Activated CD4-positive, CD25-positive, alpha-beta regulatory T cell treated with anti-CD3 and anti-CD28 coated beads, Interleukin-2, amount 50 U/mL, for 72 hours (primary cell): ENCODE results near the gene INMT.

Source experiments
- DNase-seq: peaks from one replicate; pipeline ENCODE4 v3.0.0; 2021

The INMT gene

DNA sequence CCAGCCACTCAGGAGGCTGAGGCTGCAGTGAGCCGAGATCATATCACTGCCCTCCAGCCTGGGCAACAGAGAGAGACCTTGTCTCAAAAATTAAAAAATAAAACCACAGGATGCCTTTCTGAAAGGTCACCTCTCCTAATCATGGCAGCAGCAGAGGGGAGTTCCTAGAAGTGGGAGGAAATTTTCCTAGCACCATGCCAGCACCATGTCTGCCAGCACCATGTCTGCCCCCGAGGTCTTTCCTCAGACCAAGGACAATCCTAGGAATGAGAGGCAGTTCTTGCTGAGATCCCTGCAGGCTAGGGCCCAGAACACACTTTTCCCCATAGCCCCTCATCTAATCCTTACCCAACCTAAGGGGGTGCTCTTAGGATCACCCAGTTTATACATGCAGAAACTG lies 22.3 kb upstream of the INMT start:
- no peak for DNase-seq

GRCh38 chr7:30730097-30730496 lies 21.8 kb upstream of the INMT start:
- DNase-seq: no peak

- no peak for DNase-seq
These were observed 20.9 kb upstream of the INMT start for GRCh38 chr7:30730996-30731395.

GRCh38 chr7:30731581-30731980 lies 20.4 kb upstream of the INMT start:
- no peak for DNase-seq

DNA sequence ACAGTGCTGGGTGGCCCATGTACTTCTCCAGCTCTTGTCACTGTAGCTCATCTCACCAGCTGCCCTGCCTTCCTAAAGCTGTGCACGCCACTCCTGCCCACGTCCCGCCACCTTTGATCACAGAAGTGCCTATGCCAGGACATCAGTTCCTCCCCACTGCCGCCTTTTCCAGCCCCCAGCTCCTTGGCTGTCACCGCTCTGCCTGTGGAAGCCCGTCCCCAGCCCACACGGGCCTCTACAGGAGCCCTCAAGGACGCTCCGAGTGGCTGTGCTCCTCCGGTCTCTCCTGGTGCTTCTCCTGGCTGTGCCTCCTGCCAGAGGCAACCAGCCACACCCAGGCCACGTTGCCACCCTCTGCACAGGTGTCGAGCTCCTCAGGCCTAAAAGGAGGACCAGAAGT lies 19.3 kb upstream of the INMT start:
- DNase-seq: no peak

- no peak for DNase-seq
These were observed 18.7 kb upstream of the INMT start for GRCh38 chr7:30733216-30733615.

DNA sequence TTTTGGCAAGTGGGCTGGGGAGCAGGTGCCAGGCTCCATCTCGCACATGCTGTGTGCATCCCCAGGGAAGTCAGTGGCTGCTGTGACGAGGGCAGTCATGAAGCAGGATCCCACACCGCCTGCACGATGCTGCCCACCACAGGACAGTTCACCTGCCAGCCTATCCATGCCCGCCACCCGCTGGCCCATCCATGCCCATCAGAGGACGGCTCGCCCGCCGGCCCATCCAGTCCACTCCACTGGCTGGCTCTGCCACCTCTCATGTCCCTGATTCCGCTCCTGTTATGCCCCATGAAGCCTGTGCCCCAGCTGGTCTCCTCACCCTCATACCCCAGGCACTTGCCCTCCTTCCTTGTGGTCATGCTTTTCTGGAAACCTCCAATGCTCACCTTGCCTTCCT lies 18.2 kb upstream of the INMT start:
- no peak for DNase-seq

DNA sequence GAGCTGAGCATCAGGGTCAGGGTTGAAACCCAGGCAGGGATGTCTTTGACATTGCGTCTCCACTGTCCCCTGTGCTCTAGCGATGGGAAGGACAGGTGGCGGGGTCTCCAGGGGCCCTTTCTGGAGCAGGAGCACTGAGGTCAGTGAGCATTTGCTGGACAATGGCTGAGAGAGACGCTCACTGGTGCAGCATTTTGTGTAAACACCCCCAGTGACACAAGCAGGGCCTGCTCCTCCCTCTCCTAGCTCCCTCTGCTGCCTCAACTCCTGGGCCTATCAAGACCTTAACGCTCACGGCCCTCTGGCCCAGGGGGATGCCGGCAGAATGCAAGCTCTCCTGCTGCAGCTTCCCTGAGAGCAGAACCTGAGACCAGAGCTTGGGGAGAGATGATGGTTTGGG lies 17.4 kb upstream of the INMT start:
- no peak for DNase-seq

- no peak for DNase-seq
These were observed 16.3 kb upstream of the INMT start for GRCh38 chr7:30735631-30736030.

- DNase-seq: no peak
These were observed 15.6 kb upstream of the INMT start for GRCh38 chr7:30736291-30736690.

- no peak for DNase-seq
These were observed 13.7 kb upstream of the INMT start for GRCh38 chr7:30738026-30738915.

DNA sequence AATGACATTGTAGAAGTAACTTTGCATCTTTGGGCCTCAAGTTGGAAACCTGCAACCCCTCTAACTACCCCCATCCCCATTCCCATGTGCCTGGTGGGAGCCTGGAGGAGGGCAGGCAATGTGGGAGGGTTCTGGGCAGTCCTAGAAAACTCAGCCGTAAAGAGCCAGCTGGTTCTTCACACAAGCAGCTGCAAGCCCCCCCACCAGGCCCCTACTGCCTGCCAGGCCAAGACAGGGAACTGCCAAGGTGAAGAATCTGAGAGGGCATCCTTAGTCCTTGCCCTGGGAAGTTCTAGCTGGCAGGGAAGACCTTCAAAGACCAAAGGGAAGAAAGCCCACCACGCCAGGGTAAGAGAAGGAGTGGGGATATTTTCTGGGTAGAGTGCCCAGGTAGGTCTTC lies 12.2 kb upstream of the INMT start:
- DNase-seq: no peak

DNA sequence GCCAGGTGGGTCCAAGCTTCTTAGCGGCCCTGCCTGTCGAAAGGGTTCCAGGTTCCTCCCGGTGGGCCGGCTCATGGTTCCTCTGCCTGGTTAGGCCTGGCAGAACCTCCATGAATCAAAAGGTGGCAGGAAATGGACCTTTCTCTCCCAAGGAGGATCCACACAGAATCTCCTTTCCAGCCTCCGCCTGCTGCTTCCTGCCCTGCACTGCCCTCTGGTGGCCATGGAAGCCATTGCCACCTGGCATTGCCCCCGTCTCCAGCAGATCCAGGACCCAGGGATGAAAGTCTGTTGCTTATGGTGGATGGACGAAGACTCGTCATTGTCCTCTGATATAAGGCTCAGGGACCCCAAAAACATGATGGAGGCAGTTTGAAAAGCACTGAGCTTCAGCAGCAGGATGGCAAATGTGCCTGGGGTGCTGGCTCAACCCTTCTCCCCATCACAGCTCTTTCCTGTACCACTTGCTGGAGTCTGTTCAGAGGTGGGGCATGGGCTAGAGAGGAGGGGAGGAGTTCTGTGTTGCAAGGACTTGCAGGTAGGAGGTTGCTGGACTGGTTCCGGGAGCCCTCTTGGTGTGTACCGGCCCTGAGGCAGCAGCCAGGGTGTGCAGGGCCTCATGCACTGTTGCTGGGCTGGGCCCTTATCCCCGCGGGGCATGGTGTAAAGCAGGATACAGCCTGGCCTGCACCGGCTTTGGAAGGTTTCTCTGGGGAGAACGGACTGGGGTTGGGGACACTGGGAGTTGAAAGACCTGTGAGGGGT lies 11.3 kb upstream of the INMT start:
- peak; percentile 83 for DNase-seq

- no peak for DNase-seq
These were observed 10.6 kb upstream of the INMT start for GRCh38 chr7:30741289-30741688.

DNA sequence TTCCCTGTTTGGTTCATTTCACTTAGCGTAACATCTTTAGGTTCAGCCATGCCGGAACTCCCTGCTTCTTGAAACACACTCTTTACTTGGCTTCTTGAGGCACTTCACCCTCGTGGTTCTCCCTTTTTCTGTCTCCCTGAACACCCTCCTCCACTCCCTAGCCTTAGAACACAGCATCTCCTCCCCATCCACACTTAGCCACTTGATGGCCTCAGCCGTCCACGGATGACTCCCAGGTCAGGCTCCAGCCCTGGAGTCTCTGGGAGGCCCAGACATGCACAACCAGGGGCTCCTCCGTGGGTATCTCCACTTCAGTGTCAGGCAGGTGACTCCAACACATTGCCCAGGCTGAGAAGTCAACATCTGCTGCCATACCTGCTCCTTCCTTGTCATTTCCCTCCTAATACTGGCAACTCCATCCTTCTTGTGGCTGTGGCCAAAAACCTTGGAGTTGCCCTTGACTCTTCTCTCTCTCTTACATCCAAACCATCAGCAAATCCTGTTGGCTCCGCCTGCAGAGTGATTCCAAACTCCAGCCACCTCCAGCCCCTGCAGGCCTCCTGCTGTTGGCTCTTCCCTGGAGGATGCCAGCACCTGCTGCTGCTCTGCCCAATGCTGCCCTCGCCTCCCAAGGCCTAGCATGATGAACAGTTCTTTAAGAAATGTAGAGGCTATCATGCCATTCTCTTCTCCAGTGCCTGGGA lies 8.4 kb upstream of the INMT start:
- DNase-seq: no peak

- DNase-seq: no peak
These were observed 7.9 kb upstream of the INMT start for GRCh38 chr7:30744075-30744417.

GRCh38 chr7:30745261-30745941 lies 6.5 kb upstream of the INMT start:
- no peak for DNase-seq

- no peak for DNase-seq
These were observed 1.9 kb upstream of the INMT start for GRCh38 chr7:30750010-30750409.

- DNase-seq: no peak
These were observed 968 bp upstream of the INMT start for GRCh38 chr7:30750683-30751650.

- no peak for DNase-seq
These were observed 549 bp downstream of the INMT start for GRCh38 chr7:30752484-30752883.

- no peak for DNase-seq
These were observed 1.0 kb downstream of the INMT start for GRCh38 chr7:30752979-30753378.

- DNase-seq: no peak
These were observed 2.5 kb downstream of the INMT start for GRCh38 chr7:30754315-30754877.
